Measurements from ENCODE around the gene DUS1L. TPM values are rescaled to one million over a fixed set of nuclear protein-coding genes. Genes with fewer than 3 reads are reported as not detected.

The DUS1L gene
- total RNA-seq, 1 donor from 2014 or later, result 64.6 TPM

DNA sequence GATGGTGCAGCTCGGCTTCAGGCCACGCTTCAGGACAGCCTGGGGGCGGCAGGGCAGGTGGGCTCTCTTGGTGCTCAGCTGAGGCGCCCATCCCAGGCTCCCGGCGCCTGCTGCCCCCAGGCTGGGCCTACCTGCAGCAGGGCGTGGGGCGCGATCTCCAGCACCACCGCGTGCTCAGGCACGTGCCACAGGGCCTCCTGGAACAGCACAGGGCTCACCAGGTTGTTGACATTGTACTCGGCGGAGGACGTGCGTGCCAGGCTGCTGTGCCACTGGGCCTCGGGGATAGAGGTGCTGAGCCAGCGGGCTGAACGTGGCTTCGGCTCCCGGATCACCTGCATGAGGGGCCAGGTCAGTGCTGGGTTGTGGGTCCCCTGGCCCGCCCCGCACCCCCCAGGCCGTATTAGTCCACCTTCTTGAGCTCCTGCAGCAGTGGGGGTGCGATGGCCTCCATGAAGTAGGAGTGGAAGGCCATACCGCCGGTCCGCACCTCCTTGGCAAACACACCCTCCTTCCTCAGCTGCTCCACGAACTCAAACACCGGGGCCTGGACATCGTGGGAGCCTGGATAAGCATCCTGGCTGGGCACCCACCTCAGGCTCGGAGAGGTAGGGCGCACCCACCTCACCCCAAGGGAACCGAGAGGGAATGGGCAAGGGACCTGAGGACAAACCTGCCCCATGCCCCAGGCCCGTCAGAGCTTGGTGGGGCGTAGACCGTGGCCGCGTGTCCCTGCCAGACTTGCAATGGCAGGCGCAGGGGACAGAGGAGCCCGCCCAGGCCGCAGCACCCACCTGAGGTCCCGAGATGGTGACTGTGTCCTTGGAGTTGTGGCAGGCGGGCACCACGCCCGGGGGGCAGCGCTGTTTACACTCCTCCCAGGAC is 23.5 kb upstream of the DUS1L start:
- intact Hi-C loops (cut with micrococcal nuclease), result no loop called here
- TF ChIP-seq, protein P1, sequence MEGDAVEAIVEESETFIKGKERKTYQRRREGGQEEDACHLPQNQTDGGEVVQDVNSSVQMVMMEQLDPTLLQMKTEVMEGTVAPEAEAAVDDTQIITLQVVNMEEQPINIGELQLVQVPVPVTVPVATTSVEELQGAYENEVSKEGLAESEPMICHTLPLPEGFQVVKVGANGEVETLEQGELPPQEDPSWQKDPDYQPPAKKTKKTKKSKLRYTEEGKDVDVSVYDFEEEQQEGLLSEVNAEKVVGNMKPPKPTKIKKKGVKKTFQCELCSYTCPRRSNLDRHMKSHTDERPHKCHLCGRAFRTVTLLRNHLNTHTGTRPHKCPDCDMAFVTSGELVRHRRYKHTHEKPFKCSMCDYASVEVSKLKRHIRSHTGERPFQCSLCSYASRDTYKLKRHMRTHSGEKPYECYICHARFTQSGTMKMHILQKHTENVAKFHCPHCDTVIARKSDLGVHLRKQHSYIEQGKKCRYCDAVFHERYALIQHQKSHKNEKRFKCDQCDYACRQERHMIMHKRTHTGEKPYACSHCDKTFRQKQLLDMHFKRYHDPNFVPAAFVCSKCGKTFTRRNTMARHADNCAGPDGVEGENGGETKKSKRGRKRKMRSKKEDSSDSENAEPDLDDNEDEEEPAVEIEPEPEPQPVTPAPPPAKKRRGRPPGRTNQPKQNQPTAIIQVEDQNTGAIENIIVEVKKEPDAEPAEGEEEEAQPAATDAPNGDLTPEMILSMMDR (IDR thresholded peaks at IDR 0.05; ENCODE audit: borderline replicate concordance), result no peak
- Histone ChIP-seq H3K36me3 (peaks cover 100% of the 10 kb centered on the region), H3K9me3 (replicated peaks) (no peaks in the 10 kb centered on the region), H3K4me1 (no peaks in the 10 kb centered on the region), H3K27ac (replicated peaks) (no peak overlapping the region), H3K27me3 (ENCODE audit: low read depth) (no peaks in the 10 kb centered on the region), H3K4me3 (no peak overlapping the region)
- peak; percentile 13 for DNase-seq

DNA sequence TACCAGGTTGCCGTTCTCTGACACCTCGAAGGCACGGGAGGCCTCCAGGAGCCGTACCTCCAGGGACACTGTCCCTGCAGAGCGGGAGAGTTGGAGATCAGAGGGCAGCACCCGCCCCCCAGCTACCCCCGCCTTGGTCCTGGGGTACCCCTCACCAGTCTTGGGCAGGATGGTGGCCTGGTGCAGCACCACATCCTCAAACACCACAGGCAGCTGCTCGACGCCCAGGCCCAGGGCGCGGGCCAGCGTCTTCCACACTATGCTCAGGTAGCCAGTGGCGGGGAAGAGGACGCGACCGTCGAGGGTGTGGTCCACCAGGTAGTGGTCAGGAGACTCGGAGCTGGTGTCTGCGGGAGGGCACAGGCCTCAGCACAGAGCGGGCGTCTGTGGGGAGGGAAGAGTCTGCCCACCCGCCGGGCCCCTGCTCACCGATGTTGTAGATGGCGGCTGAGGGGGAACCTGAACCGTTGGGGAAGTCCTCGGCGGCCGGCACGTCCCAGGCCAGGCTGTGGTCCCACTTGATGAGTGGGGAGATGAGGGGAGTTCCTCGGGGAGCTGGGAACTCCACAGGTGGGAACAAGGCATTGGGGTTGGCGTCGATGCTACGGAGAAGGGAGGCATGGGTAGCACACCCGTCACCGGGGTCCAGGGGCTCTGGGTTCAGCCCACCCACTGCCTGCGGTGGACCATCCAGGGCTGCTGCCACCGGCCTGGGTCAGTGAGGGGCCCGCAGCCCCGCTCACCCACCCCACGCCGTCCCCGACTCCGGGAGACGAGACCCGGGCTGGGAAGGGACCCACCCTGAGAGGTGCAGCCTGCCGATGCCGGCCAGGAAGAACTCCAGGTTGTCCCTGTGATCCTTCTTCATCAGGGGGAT is 22.6 kb upstream of the DUS1L start:
- TF ChIP-seq, protein P1 (IDR thresholded peaks at IDR 0.05; ENCODE audit: borderline replicate concordance), result no peak
- peak; percentile 12 for DNase-seq
- intact Hi-C loops (cut with micrococcal nuclease), result no loop called here
- peaks cover 100% of the 10 kb centered on the region for H3K36me3 ChIP-seq
- H3K9me3 ChIP-seq (replicated peaks), result no peaks in the 10 kb centered on the region
- no peaks in the 10 kb centered on the region for H3K27me3 ChIP-seq (ENCODE audit: low read depth)
- H3K27ac ChIP-seq (replicated peaks), result no peak overlapping the region
- no peaks in the 10 kb centered on the region for H3K4me1 ChIP-seq
- no peak overlapping the region for H3K4me3 ChIP-seq

DNA sequence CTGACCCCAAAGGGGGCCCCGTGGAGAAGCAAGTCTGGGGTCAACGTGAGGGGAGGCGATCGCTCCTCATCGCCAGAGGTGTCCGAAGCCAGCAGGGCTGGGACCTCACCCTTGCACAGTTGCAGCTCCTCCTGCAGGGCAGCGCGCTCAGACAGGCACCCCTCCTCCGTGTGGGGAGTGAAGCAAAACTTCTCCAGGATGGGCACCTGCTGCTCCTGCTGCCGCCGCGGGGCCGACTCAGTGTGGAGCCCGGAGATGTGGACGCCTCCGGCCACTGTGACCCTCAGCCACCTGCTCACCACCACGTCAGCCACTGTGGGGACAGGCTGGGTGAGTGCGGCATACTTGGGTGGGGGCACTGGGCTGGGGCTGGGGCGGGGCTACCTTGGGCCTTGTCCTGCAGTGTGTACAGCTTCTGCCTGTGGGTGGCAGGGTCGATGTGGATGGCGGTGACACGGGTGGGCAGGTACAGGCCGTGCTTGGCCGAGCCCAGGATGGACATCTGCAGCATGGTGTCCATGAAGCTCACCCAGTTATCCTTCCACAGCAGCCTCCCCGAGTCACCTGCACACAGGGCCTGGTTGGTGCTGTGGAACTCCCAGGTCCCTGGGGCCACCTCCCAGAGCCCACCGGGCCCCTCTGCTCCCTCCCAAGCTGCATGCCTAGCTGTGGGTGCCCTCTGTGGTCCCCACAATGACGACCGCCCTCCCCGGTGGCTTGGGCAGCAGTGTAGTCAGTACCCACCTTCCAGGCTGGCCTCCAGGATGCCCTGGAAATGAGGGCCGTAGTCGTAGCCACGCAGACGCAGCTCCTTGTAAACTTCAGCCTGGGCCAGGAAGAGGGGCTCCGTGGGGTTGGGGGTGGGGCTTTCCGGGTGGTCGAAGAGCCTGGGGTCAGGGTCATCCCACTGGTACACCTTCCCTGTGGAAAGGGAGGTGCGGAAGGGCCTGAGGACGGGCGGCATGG is 21.6 kb upstream of the DUS1L start:
- Histone ChIP-seq H3K36me3 (peaks cover 100% of the 10 kb centered on the region), H3K27ac (replicated peaks) (no peak overlapping the region), H3K27me3 (ENCODE audit: low read depth) (no peaks in the 10 kb centered on the region), H3K4me3 (no peak overlapping the region), H3K4me1 (no peaks in the 10 kb centered on the region), H3K9me3 (replicated peaks) (no peaks in the 10 kb centered on the region)
- TF ChIP-seq, protein P1 (IDR thresholded peaks at IDR 0.05; ENCODE audit: borderline replicate concordance), result no peak
- peak; percentile 12 for DNase-seq
- intact Hi-C loops (cut with micrococcal nuclease), result no loop called here

DNA sequence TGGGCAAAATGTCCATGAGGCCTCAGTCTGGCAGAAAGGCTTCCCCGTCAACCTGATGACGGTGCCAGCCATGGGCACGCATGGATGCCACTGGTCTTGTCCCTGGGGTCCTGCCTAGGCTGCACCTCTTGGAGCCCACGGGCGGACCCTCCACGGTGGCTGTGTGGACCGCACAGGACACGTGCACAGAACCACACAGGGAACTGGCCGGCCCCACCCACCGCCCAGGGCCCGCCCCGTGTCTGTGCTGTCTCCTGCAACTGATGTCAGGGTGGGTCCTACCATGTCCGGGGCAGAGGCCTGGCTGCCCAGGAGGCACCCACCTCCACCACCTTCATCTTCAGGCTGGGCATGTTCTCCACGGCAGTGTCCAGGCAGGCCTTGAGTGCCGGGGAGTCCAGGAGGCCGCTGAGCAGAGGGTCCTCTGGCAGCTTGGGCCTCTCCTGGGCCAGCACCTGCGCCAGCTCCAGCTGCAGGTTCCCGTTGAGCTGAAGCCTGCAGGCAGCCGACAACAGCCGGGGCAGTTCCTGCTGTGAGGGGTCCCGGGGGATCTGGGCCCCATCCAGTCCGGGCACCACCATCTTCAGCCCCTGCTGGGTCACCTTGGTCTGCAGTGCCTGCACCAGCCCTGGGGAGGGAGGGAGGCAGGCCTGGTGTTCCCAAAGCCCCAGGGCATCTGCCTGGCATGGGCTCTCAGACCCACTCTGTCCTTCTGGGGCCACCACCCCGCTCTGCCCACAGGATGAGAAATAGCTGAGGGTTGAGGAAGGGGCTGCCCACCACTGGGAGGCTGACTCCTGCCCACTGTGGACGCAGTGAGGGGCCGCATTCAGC is 20.5 kb upstream of the DUS1L start:
- Histone ChIP-seq H3K27ac (replicated peaks) (no peak overlapping the region), H3K4me1 (no peaks in the 10 kb centered on the region), H3K9me3 (replicated peaks) (no peaks in the 10 kb centered on the region), H3K27me3 (ENCODE audit: low read depth) (no peaks in the 10 kb centered on the region), H3K4me3 (no peak overlapping the region), H3K36me3 (peaks cover 98% of the 10 kb centered on the region)
- TF ChIP-seq, protein P1 (IDR thresholded peaks at IDR 0.05; ENCODE audit: borderline replicate concordance), result no peak
- intact Hi-C loops (cut with micrococcal nuclease), result no loop called here
- no peak for DNase-seq
